ENCODE results near the gene NR1I3.

DNA sequence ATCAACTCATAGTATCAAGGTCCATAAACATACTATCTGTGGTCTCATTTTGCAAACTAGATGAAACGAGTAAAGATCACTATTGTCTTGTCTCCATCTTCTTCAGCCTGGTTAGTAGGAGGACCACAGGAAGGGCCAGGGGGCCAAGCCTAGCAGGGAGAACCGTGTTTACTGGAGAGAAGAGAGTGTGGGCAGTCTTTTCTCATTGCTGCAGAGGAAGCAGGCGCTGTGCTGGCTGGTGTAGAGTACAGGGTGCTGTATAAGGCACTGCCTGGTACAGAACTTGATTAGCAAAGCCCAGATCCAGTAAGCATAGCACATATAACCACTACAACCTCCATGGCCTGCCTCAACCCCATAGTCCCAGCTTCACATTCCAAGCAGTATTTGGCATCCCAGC lies 50.7 kb downstream of the NR1I3 start:
- TF ChIP-seq, protein P1, sequence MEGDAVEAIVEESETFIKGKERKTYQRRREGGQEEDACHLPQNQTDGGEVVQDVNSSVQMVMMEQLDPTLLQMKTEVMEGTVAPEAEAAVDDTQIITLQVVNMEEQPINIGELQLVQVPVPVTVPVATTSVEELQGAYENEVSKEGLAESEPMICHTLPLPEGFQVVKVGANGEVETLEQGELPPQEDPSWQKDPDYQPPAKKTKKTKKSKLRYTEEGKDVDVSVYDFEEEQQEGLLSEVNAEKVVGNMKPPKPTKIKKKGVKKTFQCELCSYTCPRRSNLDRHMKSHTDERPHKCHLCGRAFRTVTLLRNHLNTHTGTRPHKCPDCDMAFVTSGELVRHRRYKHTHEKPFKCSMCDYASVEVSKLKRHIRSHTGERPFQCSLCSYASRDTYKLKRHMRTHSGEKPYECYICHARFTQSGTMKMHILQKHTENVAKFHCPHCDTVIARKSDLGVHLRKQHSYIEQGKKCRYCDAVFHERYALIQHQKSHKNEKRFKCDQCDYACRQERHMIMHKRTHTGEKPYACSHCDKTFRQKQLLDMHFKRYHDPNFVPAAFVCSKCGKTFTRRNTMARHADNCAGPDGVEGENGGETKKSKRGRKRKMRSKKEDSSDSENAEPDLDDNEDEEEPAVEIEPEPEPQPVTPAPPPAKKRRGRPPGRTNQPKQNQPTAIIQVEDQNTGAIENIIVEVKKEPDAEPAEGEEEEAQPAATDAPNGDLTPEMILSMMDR (IDR thresholded peaks at IDR 0.05), result no peak
- TF ChIP-seq EZH2phosphoT487 (IDR thresholded peaks at IDR 0.05), result no peak

Measured in neural progenitor cell (in vitro differentiated cells).